ENCODE data around the gene POLR3C. TPM values are rescaled to one million over a fixed set of nuclear protein-coding genes. Genes with fewer than 3 reads are reported as not detected.

The POLR3C gene
- total and polyA plus RNA-seq, 10 of the 15 experiments (the other 5 are each of a cell fraction or from before 2014, with no cell fraction given) = 13.0 to 44.8 (median 34.8) TPM

GRCh38 chr1:145795257-145795881, 28.6 kb upstream of the POLR3C start:
- H3K9me3 ChIP-seq (replicated peaks; ENCODE audit: control insufficient read depth, insufficient read depth, low read length) = peaks cover 10% of the 10 kb centered on the region
- H3K36me3 ChIP-seq (ENCODE audit: control insufficient read depth in 2 of 2, insufficient read depth in 2 of 2, low read length in 1 of 2) = no peaks in the 10 kb centered on the region; a peak in 1 of 4 replicates
- no TSS peak for BruUV-seq (replicated peaks)
- WGBS (ENCODE audit: insufficient coverage, insufficient replicate concordance, low lambda C conversion rate, missing lambda C conversion rate) = 98% methylated on average over 10 of the region's 10 CpGs
- H4K20me1 ChIP-seq (ENCODE audit: control insufficient read depth, insufficient read depth) = no peaks in the 10 kb centered on the region
- in situ Hi-C loops (cut with MboI) (no loop called here), intact Hi-C loops (cut with micrococcal nuclease; ENCODE audit: unreplicated experiment) (no loop called here)
- H3K4me1 ChIP-seq (ENCODE audit: control insufficient read depth, insufficient read depth, low read length) = peaks cover 4% of the 10 kb centered on the region
- H3K4me2 ChIP-seq (ENCODE audit: control insufficient read depth, insufficient read depth) = no peak overlapping the region
- no peak overlapping the region for H3K9ac ChIP-seq (ENCODE audit: control insufficient read depth, insufficient read depth, low read length)
- ChIA-PET CTCF (interaction anchor here (0.5 to 1.5 kb wide), 3 partner anchors 10 to 132 kb away, joined by 4 to 5 read pairs (median 4); no protein-coding TSS in a partner anchor), RAD21 (ENCODE audit: unreplicated experiment) (interaction anchor here (0.8 kb wide), 1 partner anchor 11 kb away, joined by 3 read pairs; no protein-coding TSS in a partner anchor), SMC1A (ENCODE audit: uncharacterized antibody, unreplicated experiment) (interaction anchor here (1.2 to 2.5 kb wide), 4 partner anchors 8 to 68 kb away, joined by 3 to 10 read pairs (median 3); no protein-coding TSS in a partner anchor), POLR2A (interaction anchor here (0.8 kb wide), 1 partner anchor 77 kb away, joined by 3 read pairs; no protein-coding TSS in a partner anchor)
- ATAC-seq (no peak), FAIRE-seq (no peak), DNase-seq (ENCODE audit: low read depth, low spot score) (no peak)
- no peak overlapping the region for H3K27ac ChIP-seq (ENCODE audit: control insufficient read depth, insufficient read depth)
- H2AFZ ChIP-seq (ENCODE audit: control insufficient read depth, low read depth, low read length) = no peak overlapping the region
- no peak overlapping the region for H3K4me3 ChIP-seq
- TF ChIP-seq SMAD1 (IDR thresholded peaks at IDR 0.05; ENCODE audit: low read depth, partially characterized antibody) (no peak), HCFC1 (IDR thresholded peaks at IDR 0.05; ENCODE audit: low read length) (no peak), JUND (IDR thresholded peaks at IDR 0.05; ENCODE audit: low read depth, low read length) (no peak), SRF (IDR thresholded peaks at IDR 0.05; ENCODE audit: low read depth in 2 of 2, low read length in 2 of 2) (no peak)
- no peaks in the 10 kb centered on the region for H3K27me3 ChIP-seq (replicated peaks in 1 of 2; ENCODE audit: control insufficient read depth in 2 of 2, insufficient read depth in 2 of 2, low read length in 1 of 2)
- peaks cover 3% of the 10 kb centered on the region for H3K79me2 ChIP-seq (ENCODE audit: control insufficient read depth, insufficient read depth, low read length)

GRCh38 chr1:145796753-145797152, 27.2 kb upstream of the POLR3C start:
- in situ Hi-C loops (cut with MboI) (no loop called here), intact Hi-C loops (cut with micrococcal nuclease; ENCODE audit: unreplicated experiment) (no loop called here)
- DNase-seq (ENCODE audit: low read depth, low spot score) (no peak), ATAC-seq (no peak), FAIRE-seq (peak; percentile 7)
- RAD21 ChIA-PET (ENCODE audit: unreplicated experiment) = no interaction called here
- H4K20me1 ChIP-seq (ENCODE audit: control insufficient read depth, insufficient read depth) = no peaks in the 10 kb centered on the region
- H3K79me2 ChIP-seq (ENCODE audit: control insufficient read depth, insufficient read depth, low read length) = peaks cover 3% of the 10 kb centered on the region
- no TSS peak for BruUV-seq (replicated peaks)
- WGBS (ENCODE audit: insufficient coverage, insufficient replicate concordance, low lambda C conversion rate, missing lambda C conversion rate) = 91% methylated on average over 1 of the region's 1 CpG
- no peak overlapping the region for H2AFZ ChIP-seq (ENCODE audit: control insufficient read depth, low read depth, low read length)
- SMC1A ChIA-PET (ENCODE audit: uncharacterized antibody, unreplicated experiment) = interaction anchor here (2.5 kb wide), 1 partner anchor 11 kb away, joined by 10 read pairs; no protein-coding TSS in a partner anchor
- no peak overlapping the region for H3K4me3 ChIP-seq
- no peaks in the 10 kb centered on the region; a peak in 1 of 4 replicates for H3K36me3 ChIP-seq (ENCODE audit: control insufficient read depth in 2 of 2, insufficient read depth in 2 of 2, low read length in 1 of 2)
- no peak overlapping the region for H3K9ac ChIP-seq (ENCODE audit: control insufficient read depth, insufficient read depth, low read length)
- POLR2A ChIA-PET = no interaction called here
- H3K4me1 ChIP-seq (ENCODE audit: control insufficient read depth, insufficient read depth, low read length) = peaks cover 4% of the 10 kb centered on the region
- H3K27me3 ChIP-seq (replicated peaks in 1 of 2; ENCODE audit: control insufficient read depth in 2 of 2, insufficient read depth in 2 of 2, low read length in 1 of 2) = no peaks in the 10 kb centered on the region
- H3K9me3 ChIP-seq (replicated peaks; ENCODE audit: control insufficient read depth, insufficient read depth, low read length) = peaks cover 10% of the 10 kb centered on the region
- no peak overlapping the region for H3K27ac ChIP-seq (ENCODE audit: control insufficient read depth, insufficient read depth)
- no peak overlapping the region for H3K4me2 ChIP-seq (ENCODE audit: control insufficient read depth, insufficient read depth)
- CTCF ChIA-PET = interaction anchor here (1.1 to 1.5 kb wide), 2 partner anchors 9 to 11 kb away, joined by 4 to 5 read pairs; no protein-coding TSS in a partner anchor
- TF ChIP-seq E2F8 (IDR thresholded peaks at IDR 0.05; ENCODE audit: low read depth, partially characterized antibody) (no peak), RELA (IDR thresholded peaks at IDR 0.05; ENCODE audit: borderline replicate concordance, partially characterized antibody) (no peak), CHD1 (IDR thresholded peaks at IDR 0.05; ENCODE audit: low read depth, low read length) (no peak), SIN3A (IDR thresholded peaks at IDR 0.05; ENCODE audit: low read depth, low read length) (no peak), PRDM15 (CRISPR knock-in tag; IDR thresholded peaks at IDR 0.05) (no peak)

Data from GM12878 (cell line).